Left hindlimb (tissue), 1 donor: ENCODE results near the gene TAB2.

ENCODE experiments used
- DNase-seq: peaks from one replicate; pipeline ENCODE4 v3.0.0-alpha.2; 2018

The TAB2 gene

GRCh38 chr6:149317644-149318571, at the start of gene TAB2:
TAB2 (plus strand) TSS chr6:149317712; CDS start chr6:149369998, 52,286 bp downstream.
- DNase-seq: peak; percentile 76

GRCh38 chr6:149268146-149268545, 49.4 kb upstream of the TAB2 start:
- DNase-seq: no peak

GRCh38 chr6:149268768-149269167, 48.7 kb upstream of the TAB2 start:
- no peak for DNase-seq

- DNase-seq: no peak
These were observed 46.9 kb upstream of the TAB2 start for GRCh38 chr6:149270616-149271015.

GRCh38 chr6:149271348-149272340, 45.9 kb upstream of the TAB2 start:
- no peak for DNase-seq

GRCh38 chr6:149273318-149273717, 44.2 kb upstream of the TAB2 start:
- DNase-seq: no peak

GRCh38 chr6:149275621-149276020, 41.9 kb upstream of the TAB2 start:
- DNase-seq: no peak

- DNase-seq: no peak
These were observed 39.9 kb upstream of the TAB2 start for GRCh38 chr6:149277621-149278020.

GRCh38 chr6:149278997-149279396, 38.5 kb upstream of the TAB2 start:
- no peak for DNase-seq

- DNase-seq: no peak
These were observed 32.6 kb upstream of the TAB2 start for GRCh38 chr6:149284904-149285303.

GRCh38 chr6:149285626-149286025, 31.9 kb upstream of the TAB2 start:
- DNase-seq: no peak

GRCh38 chr6:149286905-149287304, 30.6 kb upstream of the TAB2 start:
- no peak for DNase-seq

- DNase-seq: no peak
These were observed 28.2 kb upstream of the TAB2 start for GRCh38 chr6:149289192-149289781.

- no peak for DNase-seq
These were observed 27.5 kb upstream of the TAB2 start for GRCh38 chr6:149289966-149290365.

GRCh38 chr6:149293244-149293643, 24.3 kb upstream of the TAB2 start:
- no peak for DNase-seq

GRCh38 chr6:149300563-149300962, 16.9 kb upstream of the TAB2 start:
- DNase-seq: no peak

- no peak for DNase-seq
These were observed 14.8 kb upstream of the TAB2 start for GRCh38 chr6:149302723-149303122.

GRCh38 chr6:149303468-149303867, 14.0 kb upstream of the TAB2 start:
- no peak for DNase-seq

GRCh38 chr6:149305372-149305771, 12.1 kb upstream of the TAB2 start:
- no peak for DNase-seq

- DNase-seq: no peak
These were observed 10.5 kb upstream of the TAB2 start for GRCh38 chr6:149306967-149307366.

GRCh38 chr6:149311293-149311692, 6.2 kb upstream of the TAB2 start:
- no peak for DNase-seq

- DNase-seq: no peak
These were observed 5.7 kb upstream of the TAB2 start for GRCh38 chr6:149311766-149312165.

- DNase-seq: no peak
These were observed 4.4 kb upstream of the TAB2 start for GRCh38 chr6:149313070-149313469.
